NCI-H748 (cell line): ENCODE data around the gene PDCD1.
A peak's percentile ranks its signal among the peaks of the same experiment; 100 is the strongest.
"Not testable (repeated sequence)": the region's sequence is repeated elsewhere in the genome, so short reads cannot be mapped to it uniquely, and the experiment has no call there.

Source experiments
- DNase-seq: peaks from one replicate; lab custom pipeline; 2025; ENCODE audit not compliant: unreplicated experiment; lab: John Stamatoyannopoulos, UW

PDCD1 gene

DNA sequence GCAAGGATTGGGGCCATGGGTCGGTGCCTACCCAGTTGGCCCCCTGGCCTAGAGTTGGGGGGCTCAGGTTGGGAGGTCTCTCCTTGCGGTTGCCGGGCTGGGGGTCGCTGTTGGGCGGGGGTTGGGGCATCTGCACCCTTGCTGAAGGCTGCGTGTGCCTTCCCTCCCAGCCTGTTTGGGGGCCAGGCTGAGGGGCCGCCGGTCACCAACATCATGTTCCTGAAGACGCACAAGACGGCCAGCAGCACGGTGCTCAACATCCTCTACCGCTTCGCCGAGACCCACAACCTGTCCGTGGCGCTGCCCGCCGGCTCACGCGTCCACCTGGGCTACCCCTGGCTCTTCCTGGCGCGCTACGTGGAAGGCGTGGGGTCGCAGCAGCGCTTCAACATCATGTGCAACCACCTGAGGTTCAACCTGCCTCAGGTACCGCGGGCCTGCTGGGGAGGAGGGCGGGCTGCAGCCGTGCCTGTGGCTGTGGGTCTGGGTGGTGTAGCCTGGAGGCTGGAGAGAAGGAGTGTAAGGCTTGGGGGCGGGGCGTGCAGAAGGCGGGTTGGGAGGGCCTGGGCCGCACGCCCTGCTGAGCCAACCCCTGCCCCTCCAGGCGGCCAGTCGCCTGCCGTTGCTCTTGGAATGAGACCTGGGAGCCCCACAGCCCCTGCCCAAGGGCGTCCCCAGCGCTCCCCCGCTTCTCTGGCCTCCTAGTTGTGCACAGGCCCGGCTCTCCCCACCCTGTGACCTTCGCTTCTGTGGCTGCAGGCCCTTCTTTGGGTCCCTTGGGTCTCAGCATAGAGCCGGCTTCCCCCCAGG is 56.9 kb downstream of the PDCD1 start:
- peak; percentile 17 for DNase-seq

GRCh38 chr2:241800198-241800903 is 58.3 kb downstream of the PDCD1 start:
- DNase-seq = not testable (repeated sequence)
